Neural progenitor cell (in vitro differentiated cells): ENCODE measurements around the gene EXOC4.

ENCODE experiments used
- CTCF ChIP-seq: fragments of 200-600 bp; sonication (generic); IDR thresholded peaks from 2 replicates; pipeline ENCODE4 v1.5.1; 2017; ENCODE audit warnings: antibody characterized with exemption, mild to moderate bottlenecking
- EZH2 ChIP-seq: fragments of 200-600 bp; sonication (generic); IDR thresholded peaks from 2 replicates; pipeline ENCODE4 v1.6.1; 2017; ENCODE audit warnings: antibody characterized with exemption, mild to moderate bottlenecking, moderate library complexity
- EZH2phosphoT487 ChIP-seq: fragments of 200-600 bp; sonication (generic); IDR thresholded peaks from 2 replicates; pipeline ENCODE4 v1.6.1; 2017; ENCODE audit warnings: antibody characterized with exemption

GRCh38 chr7:133294234-133294633 lies 41.4 kb downstream of the EXOC4 start:
- TF ChIP-seq CTCF: no peak
- no peak for TF ChIP-seq EZH2phosphoT487
- no peak for TF ChIP-seq EZH2
